Omental fat pad (tissue), 4 donors: ENCODE results near the gene PDE3A. TPM values are rescaled to one million over a fixed set of nuclear protein-coding genes. Genes with fewer than 3 reads are reported as not detected.

ENCODE experiments used
- ATAC-seq: fragments of 150-250 bp; one replicate; pipeline ENCODE4 v1.9.1; 2016; ENCODE audit warnings: mild to moderate bottlenecking, moderate library complexity; ENCODE audit not compliant: low FRiP score
- DNase-seq: peaks from one replicate; pipeline ENCODE4 v3.0.0-alpha.2; 2019; ENCODE audit warnings: low spot score
- total RNA-seq, 4 donors: library from RNA; depleted of rRNA; stranded (reverse); fragments of >200 nt; gene quantifications; one replicate each; pipeline ENCODE4 v1.1.0, GENCODE V29; 2016
- TF ChIP-seq, protein P1 (sequence below), 3 donors: fragments of 450-650 bp; IDR thresholded peaks; one replicate each; pipeline ENCODE4 v1.5.1; 2016 to 2017; ENCODE audit warnings: antibody characterized with exemption in 3 of 3, mild to moderate bottlenecking in 3 of 3, moderate library complexity in 2 of 3

The PDE3A gene
- total RNA-seq, 4 donors from 2014 or later = 10.9 to 18.6 (median 13.7) TPM

DNA sequence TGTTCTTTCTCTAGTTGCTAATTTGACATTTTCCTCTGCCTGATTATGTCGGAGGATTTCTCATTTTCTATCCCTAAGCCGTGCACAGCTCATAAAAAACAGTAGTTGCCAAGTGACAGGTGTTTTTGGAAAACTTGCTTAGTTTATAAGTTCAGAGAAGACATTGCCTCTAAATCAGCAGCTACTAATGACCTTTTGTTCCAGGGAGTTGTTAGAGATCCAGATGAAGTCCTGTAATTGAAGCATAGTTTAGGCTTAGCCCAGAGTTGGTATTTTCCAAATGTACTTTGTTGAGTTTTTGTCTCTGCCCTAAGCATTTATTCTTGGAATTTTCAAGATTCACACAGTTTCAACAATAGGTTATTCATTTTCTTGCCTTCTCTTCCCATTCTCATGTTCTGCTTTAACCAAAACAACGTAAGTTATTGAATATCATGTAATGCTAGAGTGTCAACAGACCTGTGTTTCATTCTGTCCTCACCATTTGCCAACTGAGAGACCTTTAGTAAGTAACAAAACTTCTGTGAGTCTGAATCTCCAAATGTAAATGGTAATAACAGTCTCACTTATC is 216.8 kb downstream of the PDE3A start:
- TF ChIP-seq, protein P1, sequence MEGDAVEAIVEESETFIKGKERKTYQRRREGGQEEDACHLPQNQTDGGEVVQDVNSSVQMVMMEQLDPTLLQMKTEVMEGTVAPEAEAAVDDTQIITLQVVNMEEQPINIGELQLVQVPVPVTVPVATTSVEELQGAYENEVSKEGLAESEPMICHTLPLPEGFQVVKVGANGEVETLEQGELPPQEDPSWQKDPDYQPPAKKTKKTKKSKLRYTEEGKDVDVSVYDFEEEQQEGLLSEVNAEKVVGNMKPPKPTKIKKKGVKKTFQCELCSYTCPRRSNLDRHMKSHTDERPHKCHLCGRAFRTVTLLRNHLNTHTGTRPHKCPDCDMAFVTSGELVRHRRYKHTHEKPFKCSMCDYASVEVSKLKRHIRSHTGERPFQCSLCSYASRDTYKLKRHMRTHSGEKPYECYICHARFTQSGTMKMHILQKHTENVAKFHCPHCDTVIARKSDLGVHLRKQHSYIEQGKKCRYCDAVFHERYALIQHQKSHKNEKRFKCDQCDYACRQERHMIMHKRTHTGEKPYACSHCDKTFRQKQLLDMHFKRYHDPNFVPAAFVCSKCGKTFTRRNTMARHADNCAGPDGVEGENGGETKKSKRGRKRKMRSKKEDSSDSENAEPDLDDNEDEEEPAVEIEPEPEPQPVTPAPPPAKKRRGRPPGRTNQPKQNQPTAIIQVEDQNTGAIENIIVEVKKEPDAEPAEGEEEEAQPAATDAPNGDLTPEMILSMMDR (IDR thresholded peaks at IDR 0.05) = no peak
- no peak for DNase-seq
- ATAC-seq = no peak

DNA sequence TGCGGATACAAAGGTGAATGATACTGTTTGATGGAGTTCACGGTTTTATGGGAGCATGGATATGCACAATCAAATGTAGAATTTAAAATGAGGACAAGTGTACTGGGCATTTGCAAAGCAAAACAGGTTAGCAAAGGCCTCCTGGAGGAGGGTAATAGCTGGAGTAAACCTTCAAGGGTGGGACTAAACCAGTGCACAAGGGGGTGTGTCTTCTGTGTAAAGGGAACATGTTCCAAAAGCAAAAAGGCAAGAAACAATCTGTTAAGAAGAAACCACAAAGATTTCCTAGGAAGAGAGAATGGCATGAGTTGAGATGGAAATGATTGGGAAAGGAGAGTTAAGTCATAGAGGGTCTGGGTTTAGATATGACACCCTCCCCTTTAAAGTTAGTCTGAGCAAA is 217.6 kb downstream of the PDE3A start:
- DNase-seq (no peak), ATAC-seq (no peak)
- TF ChIP-seq, protein P1 (IDR thresholded peaks at IDR 0.05) = no peak

DNA sequence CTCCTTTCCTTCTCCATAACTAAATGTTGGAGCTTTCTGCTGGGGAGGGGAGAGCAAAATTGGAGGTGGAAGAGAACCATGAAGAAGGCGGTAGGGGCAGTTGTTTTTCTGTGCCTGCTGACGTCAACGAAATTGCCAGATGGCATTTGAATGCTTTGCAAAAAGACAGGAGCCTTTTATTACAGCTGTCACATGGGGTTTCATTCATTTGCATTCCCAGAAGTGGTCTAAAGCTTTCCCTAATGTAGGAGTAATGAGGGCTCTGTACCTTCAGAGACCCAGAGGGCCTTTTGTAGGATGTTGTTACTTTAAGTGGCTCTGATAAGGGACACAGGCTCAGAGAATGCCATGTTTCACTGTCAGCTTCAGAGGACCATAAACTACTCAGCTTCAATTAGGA is 219.7 kb downstream of the PDE3A start:
- TF ChIP-seq, protein P1 (IDR thresholded peaks at IDR 0.05) = no peak
- DNase-seq (no peak), ATAC-seq (no peak)

DNA sequence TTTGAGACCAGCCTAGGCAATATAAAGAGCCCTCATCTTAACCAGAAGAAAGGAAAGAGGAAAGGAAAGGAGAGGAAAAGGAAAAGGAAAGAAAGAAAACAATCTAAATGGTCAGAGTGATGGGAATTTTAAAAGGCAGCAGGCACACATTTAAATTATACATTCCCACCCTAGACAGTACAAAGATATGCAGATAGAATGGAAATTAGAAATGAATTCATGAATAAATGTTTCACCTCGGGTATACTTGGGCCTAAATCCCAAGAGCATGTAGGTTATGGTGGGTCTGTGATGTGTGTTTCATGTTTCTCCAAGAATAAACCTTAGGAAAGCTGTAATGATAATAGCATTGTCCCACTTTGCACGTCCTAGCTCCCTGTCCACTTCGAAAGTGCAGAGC is 222.2 kb downstream of the PDE3A start:
- ATAC-seq (no peak), DNase-seq (no peak)
- TF ChIP-seq, protein P1 (IDR thresholded peaks at IDR 0.05) = no peak

DNA sequence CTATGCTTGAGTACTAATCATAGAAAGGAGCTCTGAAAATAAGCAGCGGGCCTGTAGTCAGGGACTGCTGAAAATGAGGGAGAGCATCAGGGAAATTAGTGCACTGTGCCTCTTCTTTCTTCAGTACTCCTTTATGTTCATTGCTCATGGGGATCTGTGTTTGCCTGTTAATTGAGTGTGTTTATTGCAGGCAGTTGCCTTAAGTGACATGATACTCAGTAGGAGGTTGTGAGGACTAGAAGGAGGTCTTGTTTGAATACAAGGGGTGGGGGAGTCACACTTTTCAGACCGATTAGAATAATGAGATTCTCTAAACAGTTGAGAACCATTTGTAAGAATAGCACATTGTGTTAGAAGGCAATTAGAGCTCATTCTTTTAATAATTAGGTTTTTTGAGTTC is 224.2 kb downstream of the PDE3A start:
- ATAC-seq (no peak), DNase-seq (no peak)
- TF ChIP-seq, protein P1 (IDR thresholded peaks at IDR 0.05) = no peak

DNA sequence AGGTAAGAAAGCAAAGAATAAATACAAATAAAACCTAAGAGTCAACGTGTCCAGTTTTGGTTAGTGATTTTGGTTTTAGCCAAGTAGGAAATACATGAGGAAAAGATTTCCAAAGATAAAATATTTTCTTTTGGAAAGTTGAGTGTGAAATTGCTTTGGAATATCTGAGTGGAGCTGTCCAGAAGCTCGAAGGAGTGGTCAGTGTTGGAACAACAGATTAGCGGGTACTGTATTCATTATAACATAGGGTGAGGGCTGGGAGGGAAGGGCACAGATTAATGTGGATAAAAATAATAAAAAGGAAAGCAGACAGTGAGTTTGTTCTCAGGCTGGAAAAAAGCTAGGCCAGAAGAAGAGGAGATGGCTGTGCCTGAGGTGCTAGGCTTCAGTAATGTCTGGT is 225.3 kb downstream of the PDE3A start:
- DNase-seq (no peak), ATAC-seq (no peak)
- TF ChIP-seq, protein P1 (IDR thresholded peaks at IDR 0.05) = no peak

DNA sequence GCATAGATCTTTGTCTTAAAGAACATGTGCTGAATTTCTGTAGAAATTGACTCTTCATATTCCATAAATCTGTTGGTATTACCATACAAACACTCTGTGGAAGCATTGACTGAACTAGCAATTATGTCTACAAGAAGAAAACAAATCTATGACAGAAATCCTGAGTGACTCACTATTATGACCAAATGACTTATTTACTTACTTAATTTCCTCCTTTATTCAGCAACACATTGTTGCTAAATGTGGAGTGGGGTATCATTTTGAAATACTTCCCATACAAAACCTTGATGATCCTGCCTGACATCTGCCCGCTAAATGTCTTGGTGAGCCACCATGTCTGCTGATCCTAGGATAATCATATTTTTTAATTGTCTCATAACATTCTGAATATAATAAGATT is 227.7 kb downstream of the PDE3A start:
- ATAC-seq = no peak
- TF ChIP-seq, protein P1 (IDR thresholded peaks at IDR 0.05) = no peak
- no peak for DNase-seq
